Measurements from ENCODE around the gene GBF1. TPM values are rescaled to one million over a fixed set of nuclear protein-coding genes. Genes with fewer than 3 reads are reported as not detected.

Gene GBF1
- total and polyA plus RNA-seq, 2 of the 13 experiments (the other 11 are each of a cell fraction or from before 2014, with no cell fraction given): 17.1 to 21.9 TPM

DNA sequence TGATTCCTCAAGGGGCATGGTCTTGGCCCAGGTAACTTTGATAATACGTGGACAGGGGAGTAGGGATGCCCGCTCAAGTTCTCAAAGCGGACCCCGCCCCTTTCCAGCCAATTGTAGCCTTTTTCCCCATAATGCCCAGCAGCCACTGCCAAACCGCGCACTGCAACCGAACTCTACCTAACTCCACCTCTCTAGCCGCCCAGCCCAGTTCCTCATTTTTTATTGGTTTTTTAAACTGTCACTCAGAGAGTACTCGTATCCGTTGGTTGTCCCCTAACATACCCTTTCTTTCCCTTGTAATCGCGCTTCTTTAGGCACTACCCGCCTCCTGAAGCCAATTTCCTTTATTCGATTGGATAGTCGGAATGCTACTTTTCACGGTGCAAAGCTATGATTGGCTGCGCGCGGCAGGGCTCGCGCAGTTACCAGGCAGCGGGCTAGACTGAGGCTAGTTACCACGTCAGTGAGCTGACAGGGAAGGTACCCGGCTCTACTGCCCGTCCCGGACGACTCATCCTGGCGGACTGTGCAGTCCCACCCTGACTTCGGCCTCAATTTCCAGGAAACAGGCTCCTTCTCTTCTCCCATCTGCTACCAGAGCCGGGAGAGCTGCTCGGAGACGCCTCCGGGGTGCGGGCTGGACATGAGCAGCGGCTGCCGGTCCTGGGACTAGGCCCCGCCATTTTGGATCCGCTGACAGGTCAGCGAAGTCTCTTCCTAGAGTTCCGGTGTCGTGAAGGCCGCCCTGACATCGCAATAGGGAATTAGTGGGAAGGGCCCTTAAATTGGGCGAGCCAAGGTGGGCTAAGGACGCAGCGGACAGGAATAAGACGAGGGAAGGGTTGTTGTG lies at the start of gene GBF1 (continued):
- TF ChIP-seq BRD4 (CRISPR knock-in tag; IDR thresholded peaks at IDR 0.05): peak; percentile 80
- peak; percentile 94 for TF ChIP-seq PHF21A (CRISPR knock-in tag; IDR thresholded peaks at IDR 0.05)
- 0 out of 2 replicates have a peak, but pooled peaks have one; percentile 50 for TF ChIP-seq ZNF136 (CRISPR knock-in tag; IDR thresholded peaks at IDR 0.05; ENCODE audit: low read depth)
- TF ChIP-seq ZNF329 (CRISPR knock-in tag; IDR thresholded peaks at IDR 0.05; ENCODE audit: low read depth): no peak
- no peak for TF ChIP-seq SMAD3 (CRISPR knock-in tag; IDR thresholded peaks at IDR 0.05)
- TF ChIP-seq ATF1 (CRISPR knock-in tag; IDR thresholded peaks at IDR 0.05): peak; percentile 94
- TF ChIP-seq, protein P1, sequence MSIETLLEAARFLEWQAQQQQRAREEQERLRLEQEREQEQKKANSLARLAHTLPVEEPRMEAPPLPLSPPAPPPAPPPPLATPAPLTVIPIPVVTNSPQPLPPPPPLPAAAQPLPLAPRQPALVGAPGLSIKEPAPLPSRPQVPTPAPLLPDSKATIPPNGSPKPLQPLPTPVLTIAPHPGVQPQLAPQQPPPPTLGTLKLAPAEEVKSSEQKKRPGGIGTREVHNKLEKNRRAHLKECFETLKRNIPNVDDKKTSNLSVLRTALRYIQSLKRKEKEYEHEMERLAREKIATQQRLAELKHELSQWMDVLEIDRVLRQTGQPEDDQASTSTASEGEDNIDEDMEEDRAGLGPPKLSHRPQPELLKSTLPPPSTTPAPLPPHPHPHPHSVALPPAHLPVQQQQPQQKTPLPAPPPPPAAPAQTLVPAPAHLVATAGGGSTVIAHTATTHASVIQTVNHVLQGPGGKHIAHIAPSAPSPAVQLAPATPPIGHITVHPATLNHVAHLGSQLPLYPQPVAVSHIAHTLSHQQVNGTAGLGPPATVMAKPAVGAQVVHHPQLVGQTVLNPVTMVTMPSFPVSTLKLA (IDR thresholded peaks at IDR 0.05): no peak; the same call in none of the 2 replicates
- TF ChIP-seq NFKBIZ (CRISPR knock-in tag; IDR thresholded peaks at IDR 0.05): 0 out of 2 replicates have a peak, but pooled peaks have one; percentile 46
- TF ChIP-seq MAZ (IDR thresholded peaks at IDR 0.05; ENCODE audit: borderline replicate concordance, low read depth, low read length): no peak
- TF ChIP-seq MAZ (CRISPR knock-in tag; IDR thresholded peaks at IDR 0.05; ENCODE audit: low read depth): peak; percentile 35; the same call in 1 of the 2 replicates
- TF ChIP-seq TCF7 (IDR thresholded peaks at IDR 0.05; ENCODE audit: low read depth): no peak
- no peak for TF ChIP-seq NPAS2 (CRISPR knock-in tag; IDR thresholded peaks at IDR 0.05; ENCODE audit: borderline replicate concordance)
- TF ChIP-seq, protein P2, sequence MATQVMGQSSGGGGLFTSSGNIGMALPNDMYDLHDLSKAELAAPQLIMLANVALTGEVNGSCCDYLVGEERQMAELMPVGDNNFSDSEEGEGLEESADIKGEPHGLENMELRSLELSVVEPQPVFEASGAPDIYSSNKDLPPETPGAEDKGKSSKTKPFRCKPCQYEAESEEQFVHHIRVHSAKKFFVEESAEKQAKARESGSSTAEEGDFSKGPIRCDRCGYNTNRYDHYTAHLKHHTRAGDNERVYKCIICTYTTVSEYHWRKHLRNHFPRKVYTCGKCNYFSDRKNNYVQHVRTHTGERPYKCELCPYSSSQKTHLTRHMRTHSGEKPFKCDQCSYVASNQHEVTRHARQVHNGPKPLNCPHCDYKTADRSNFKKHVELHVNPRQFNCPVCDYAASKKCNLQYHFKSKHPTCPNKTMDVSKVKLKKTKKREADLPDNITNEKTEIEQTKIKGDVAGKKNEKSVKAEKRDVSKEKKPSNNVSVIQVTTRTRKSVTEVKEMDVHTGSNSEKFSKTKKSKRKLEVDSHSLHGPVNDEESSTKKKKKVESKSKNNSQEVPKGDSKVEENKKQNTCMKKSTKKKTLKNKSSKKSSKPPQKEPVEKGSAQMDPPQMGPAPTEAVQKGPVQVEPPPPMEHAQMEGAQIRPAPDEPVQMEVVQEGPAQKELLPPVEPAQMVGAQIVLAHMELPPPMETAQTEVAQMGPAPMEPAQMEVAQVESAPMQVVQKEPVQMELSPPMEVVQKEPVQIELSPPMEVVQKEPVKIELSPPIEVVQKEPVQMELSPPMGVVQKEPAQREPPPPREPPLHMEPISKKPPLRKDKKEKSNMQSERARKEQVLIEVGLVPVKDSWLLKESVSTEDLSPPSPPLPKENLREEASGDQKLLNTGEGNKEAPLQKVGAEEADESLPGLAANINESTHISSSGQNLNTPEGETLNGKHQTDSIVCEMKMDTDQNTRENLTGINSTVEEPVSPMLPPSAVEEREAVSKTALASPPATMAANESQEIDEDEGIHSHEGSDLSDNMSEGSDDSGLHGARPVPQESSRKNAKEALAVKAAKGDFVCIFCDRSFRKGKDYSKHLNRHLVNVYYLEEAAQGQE (IDR thresholded peaks at IDR 0.05; ENCODE audit: borderline replicate concordance in 1 of 2, low read depth in 1 of 2, low read length in 2 of 2): no peak; a peak in 1 of 4 replicates
- peak; percentile 94; the same call in 1 of the 2 replicates for TF ChIP-seq ZNF737 (CRISPR knock-in tag; IDR thresholded peaks at IDR 0.05; ENCODE audit: borderline replicate concordance)
- TF ChIP-seq ASH2L (IDR thresholded peaks at IDR 0.05; ENCODE audit: insufficient read length, low read depth, low read length): peak; percentile 94
- TF ChIP-seq ZNF333 (CRISPR knock-in tag; IDR thresholded peaks at IDR 0.05; ENCODE audit: borderline replicate concordance): peak; percentile 78; the same call in 1 of the 2 replicates
- TF ChIP-seq, protein P3, sequence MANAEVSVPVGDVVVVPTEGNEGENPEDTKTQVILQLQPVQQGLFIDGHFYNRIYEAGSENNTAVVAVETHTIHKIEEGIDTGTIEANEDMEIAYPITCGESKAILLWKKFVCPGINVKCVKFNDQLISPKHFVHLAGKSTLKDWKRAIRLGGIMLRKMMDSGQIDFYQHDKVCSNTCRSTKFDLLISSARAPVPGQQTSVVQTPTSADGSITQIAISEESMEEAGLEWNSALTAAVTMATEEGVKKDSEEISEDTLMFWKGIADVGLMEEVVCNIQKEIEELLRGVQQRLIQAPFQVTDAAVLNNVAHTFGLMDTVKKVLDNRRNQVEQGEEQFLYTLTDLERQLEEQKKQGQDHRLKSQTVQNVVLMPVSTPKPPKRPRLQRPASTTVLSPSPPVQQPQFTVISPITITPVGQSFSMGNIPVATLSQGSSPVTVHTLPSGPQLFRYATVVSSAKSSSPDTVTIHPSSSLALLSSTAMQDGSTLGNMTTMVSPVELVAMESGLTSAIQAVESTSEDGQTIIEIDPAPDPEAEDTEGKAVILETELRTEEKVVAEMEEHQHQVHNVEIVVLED (CRISPR knock-in tag; IDR thresholded peaks at IDR 0.05; ENCODE audit: borderline replicate concordance): peak; percentile 56; the same call in 1 of the 2 replicates
- no peak for TF ChIP-seq TAF15 (IDR thresholded peaks at IDR 0.05; ENCODE audit: low read depth, low read length, poor library complexity, severe bottlenecking)
- TF ChIP-seq NBN (conservative IDR thresholded peaks at IDR 0.05): no peak
- TF ChIP-seq KDM5B (CRISPR knock-in tag; IDR thresholded peaks at IDR 0.05; ENCODE audit: borderline replicate concordance): peak; percentile 39; the same call in 1 of the 2 replicates
- peak; percentile 90 to 97 for TF ChIP-seq POLR2A (IDR thresholded peaks at IDR 0.05; ENCODE audit: insufficient read depth in 1 of 2, low read depth in 2 of 2, low read length in 2 of 2)
- TF ChIP-seq HOXA3 (CRISPR knock-in tag; IDR thresholded peaks at IDR 0.05): peak; percentile 94
